ENCODE data around the gene WDR3.

The WDR3 gene

GRCh38 chr1:117952386-117952785, 22.8 kb downstream of the WDR3 start:
- DNase-seq (ENCODE audit: low read depth), result no peak

GRCh38 chr1:117959364-117959763, 29.8 kb downstream of the WDR3 start:
- DNase-seq (ENCODE audit: low read depth), result no peak

GRCh38 chr1:117964290-117965038, 34.9 kb downstream of the WDR3 start:
- no peak for DNase-seq (ENCODE audit: low read depth)

DNA sequence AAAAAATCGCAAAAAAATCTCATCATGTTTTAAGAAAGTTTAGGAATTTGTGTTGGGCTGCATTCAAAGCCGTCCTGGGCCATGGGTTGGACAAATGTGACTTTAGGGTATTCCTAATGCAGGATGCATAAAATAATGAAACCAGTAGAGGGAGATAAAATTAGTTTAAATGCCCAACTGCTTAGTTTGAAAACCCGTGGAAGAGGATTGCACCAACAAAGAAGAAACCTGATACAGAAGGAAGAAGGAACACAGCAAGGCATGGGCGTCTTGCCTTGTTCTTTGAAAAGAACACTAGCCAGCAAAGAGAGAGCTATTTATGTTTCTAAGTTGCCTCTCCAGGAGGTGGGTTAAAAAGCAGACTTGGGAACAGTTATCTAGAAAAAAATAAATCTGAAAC, 37.9 kb downstream of the WDR3 start:
- no peak for DNase-seq (ENCODE audit: low read depth)

DNA sequence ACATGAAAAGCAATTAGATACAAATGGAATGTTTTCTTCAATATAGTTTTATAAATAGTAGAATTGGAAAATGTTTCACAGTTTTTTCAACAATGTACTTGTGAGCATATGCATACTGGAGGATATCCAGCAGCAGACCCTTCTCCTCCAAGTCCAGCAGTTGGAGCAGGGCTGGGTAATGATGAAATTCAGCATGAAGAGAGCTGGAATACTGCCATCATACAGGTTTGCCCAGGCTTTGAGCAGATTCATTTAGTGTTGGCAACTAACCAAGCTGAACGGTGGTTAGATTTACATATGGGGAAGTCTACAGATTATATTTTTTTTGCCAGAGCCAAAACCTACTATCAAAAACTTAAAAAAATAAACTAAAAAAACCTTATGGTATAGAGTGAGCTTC, 38.3 kb downstream of the WDR3 start:
- no peak for DNase-seq (ENCODE audit: low read depth)

- no peak for DNase-seq (ENCODE audit: low read depth)
Measured at GRCh38 chr1:117970252-117970651, 40.7 kb downstream of the WDR3 start.

- no peak for DNase-seq (ENCODE audit: low read depth)
Measured at GRCh38 chr1:117971777-117972176, 42.2 kb downstream of the WDR3 start.

GRCh38 chr1:117976381-117976780, 46.8 kb downstream of the WDR3 start:
- DNase-seq (ENCODE audit: low read depth), result no peak

DNA sequence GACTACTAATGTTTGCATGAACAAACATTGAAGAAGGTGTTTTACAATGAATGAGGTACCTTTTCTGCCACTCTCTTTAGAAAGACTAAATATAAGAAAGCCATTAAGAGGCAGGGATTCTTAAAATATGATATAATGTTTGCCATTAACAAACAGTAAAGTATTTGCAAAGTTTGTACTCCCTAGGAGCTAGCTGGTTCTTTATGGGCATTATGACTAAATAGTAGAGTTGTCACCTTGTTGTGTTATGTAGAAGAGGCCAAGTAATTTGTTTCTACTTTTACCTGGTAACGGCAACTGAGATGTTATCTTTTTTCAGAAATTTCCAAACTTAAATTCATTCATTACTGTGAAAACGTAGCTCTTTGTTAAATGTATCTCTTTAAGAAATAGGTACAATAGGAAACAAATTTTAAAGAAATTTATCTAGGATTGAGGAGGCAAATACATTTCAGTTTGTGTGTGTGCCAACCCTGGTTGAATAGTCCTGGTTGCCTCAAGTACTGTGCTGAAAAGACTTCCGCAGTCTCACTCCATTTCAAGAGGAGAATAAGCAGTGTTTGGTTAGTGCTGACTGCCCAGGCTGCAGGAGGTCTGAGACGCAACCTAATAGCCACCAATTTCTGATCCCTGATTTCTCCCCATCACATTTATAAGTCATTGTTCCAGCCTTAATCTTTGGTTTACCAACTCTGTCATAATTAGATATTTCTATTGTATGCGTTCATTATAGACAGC, 52.1 kb downstream of the WDR3 start:
- no peak for DNase-seq (ENCODE audit: low read depth)

DNA sequence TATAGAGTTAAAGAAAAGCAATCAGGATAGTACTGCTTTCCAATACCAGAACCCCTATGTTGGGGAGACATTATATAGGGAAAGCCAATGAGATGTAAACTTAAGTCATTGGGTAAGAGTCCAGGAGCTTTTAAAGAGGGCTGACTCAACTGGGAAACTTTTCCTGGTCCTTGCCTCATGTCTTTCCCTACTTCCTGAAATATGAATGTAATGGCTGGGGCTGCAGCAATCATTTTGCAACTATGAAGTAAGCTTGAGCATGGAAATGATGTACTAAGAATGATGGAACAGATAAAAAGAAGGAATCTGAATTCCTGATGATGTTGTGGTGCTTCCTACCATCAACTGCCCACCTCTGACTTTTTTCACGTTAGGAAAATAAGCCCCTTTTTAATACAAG, 55.7 kb downstream of the WDR3 start:
- DNase-seq (ENCODE audit: low read depth), result no peak

GRCh38 chr1:117985973-117986372, 56.4 kb downstream of the WDR3 start:
- DNase-seq (ENCODE audit: low read depth), result no peak

DNA sequence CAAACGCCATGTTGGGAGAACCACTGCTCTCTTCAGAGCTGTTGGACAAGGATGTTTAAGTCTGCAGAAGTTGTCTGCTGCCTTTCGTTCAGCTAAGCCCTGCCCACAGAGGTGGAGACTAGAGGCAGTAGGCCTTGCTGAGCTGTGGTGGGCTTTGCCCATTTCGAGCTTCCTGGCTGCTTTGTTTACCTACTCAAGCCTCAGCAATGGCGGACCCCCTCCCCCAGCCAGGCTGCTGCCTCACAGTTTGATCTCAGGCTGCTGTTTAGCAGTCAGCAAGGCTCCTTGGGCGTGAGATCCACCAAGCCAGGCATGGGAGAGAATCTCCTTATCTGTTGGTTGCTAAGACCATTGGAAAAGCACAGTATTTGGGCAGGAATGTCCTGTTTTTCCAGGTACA, 74.8 kb downstream of the WDR3 start:
- no peak for DNase-seq (ENCODE audit: low read depth)

GRCh38 chr1:118007391-118007790, 77.9 kb downstream of the WDR3 start:
- DNase-seq (ENCODE audit: low read depth), result no peak

- DNase-seq (ENCODE audit: low read depth), result no peak
Measured at GRCh38 chr1:118008011-118008410, 78.5 kb downstream of the WDR3 start.

- no peak for DNase-seq (ENCODE audit: low read depth)
Measured at GRCh38 chr1:118012515-118013124, 83.1 kb downstream of the WDR3 start.

DNA sequence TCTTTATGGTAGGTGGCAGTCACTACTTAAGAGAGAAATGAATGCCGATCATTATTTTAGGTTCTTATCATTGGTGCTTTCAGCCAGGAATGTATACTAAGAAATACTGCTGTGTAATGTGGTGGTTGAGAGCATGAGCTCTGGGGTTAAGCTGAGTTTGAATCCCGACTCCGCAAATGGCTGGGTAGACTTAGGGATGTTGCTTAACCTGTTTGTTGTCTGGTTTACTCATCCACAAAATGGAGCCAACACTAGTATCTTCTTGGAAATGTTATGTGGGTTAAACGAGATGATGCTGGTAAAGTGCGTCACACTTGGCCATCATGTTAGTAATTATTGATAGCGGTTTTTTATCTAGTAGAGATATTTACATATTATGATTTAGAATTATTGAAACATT, 83.8 kb downstream of the WDR3 start:
- DNase-seq (ENCODE audit: low read depth), result no peak

GRCh38 chr1:118013938-118014337, 84.4 kb downstream of the WDR3 start:
- DNase-seq (ENCODE audit: low read depth), result no peak

Measured in CMK (cell line).